H9 (cell line): ENCODE data around the gene PARL. TPM values are rescaled to one million over a fixed set of nuclear protein-coding genes. Genes with fewer than 3 reads are reported as not detected.

Experiments used
- DNase-seq: peaks from one replicate; pipeline ENCODE4 v3.0.0-alpha.2; 2017
- H2AFZ ChIP-seq: one replicate; pipeline ENCODE4 v1.6.1; 2013; ENCODE audit warnings: mild to moderate bottlenecking, low read length, control low read depth, moderate library complexity
- H2AK5ac ChIP-seq: 2 replicates; pipeline ENCODE4 v1.6.1; 2013; ENCODE audit warnings: low read length, control low read depth, mixed read lengths; ENCODE audit not compliant: insufficient read length
- H2BK120ac ChIP-seq: one replicate; pipeline ENCODE4 v1.6.1; 2013; ENCODE audit warnings: low read depth, mild to moderate bottlenecking, low read length, control low read depth, inconsistent platforms; ENCODE audit not compliant: poor library complexity, severe bottlenecking
- H2BK12ac ChIP-seq: 2 replicates; pipeline ENCODE4 v1.6.1; 2013; ENCODE audit warnings: low read length, control low read depth, mixed read lengths, low read depth; ENCODE audit not compliant: insufficient read length
- H2BK15ac ChIP-seq: 2 replicates; pipeline ENCODE4 v1.6.1; 2013; ENCODE audit warnings: low read depth, low read length, control low read depth
- H2BK20ac ChIP-seq: one replicate; pipeline ENCODE4 v1.6.1; 2013; ENCODE audit warnings: low read depth, mild to moderate bottlenecking, low read length, control low read depth, inconsistent platforms; ENCODE audit not compliant: poor library complexity, severe bottlenecking
- H2BK5ac ChIP-seq: 2 replicates; pipeline ENCODE4 v1.6.1; 2013; ENCODE audit warnings: low read length, control low read depth, mixed read lengths; ENCODE audit not compliant: insufficient read length
- H3K14ac ChIP-seq: 2 replicates; pipeline ENCODE4 v1.6.1; 2013; ENCODE audit warnings: low read length, control low read depth; ENCODE audit not compliant: insufficient read depth
- H3K18ac ChIP-seq: 2 replicates; pipeline ENCODE4 v1.6.1; 2013; ENCODE audit warnings: low read depth, mild to moderate bottlenecking, mixed read lengths, low read length, control low read depth; ENCODE audit not compliant: insufficient read length
- H3K23ac ChIP-seq: 2 replicates; pipeline ENCODE4 v1.6.1; 2013; ENCODE audit warnings: low read length, control low read depth, mixed read lengths, low read depth; ENCODE audit not compliant: insufficient read length
- H3K23me2 ChIP-seq: 2 replicates; pipeline ENCODE4 v1.6.1; 2013; ENCODE audit warnings: low read depth, mild to moderate bottlenecking, mixed read lengths, low read length, control low read depth; ENCODE audit not compliant: insufficient read length, poor library complexity, severe bottlenecking
- H3K27ac ChIP-seq: 2 replicates; pipeline ENCODE4 v1.5.1; 2013; ENCODE audit warnings: low read length, control low read depth, mixed read lengths, low read depth; ENCODE audit not compliant: insufficient read length
- H3K27me3 ChIP-seq: 2 replicates; pipeline ENCODE4 v1.6.1; 2013; ENCODE audit warnings: low read length, control low read depth, inconsistent platforms; ENCODE audit not compliant: insufficient read depth
- H3K4ac ChIP-seq: 2 replicates; pipeline ENCODE4 v1.6.1; 2013; ENCODE audit warnings: low read depth, mild to moderate bottlenecking, control low read depth, inconsistent platforms, low read length, moderate library complexity
- H3K4me1 ChIP-seq: 2 replicates; pipeline ENCODE4 v1.6.1; 2013; ENCODE audit warnings: low read length, control low read depth, inconsistent platforms; ENCODE audit not compliant: insufficient read depth
- H3K4me2 ChIP-seq: 2 replicates; pipeline ENCODE4 v1.6.1; 2013; ENCODE audit warnings: low read length, control low read depth, mixed read lengths; ENCODE audit not compliant: insufficient read length, insufficient read depth
- H3K56ac ChIP-seq: 2 replicates; pipeline ENCODE4 v1.6.1; 2013; ENCODE audit warnings: low read depth, mild to moderate bottlenecking, mixed read lengths, low read length, control low read depth; ENCODE audit not compliant: insufficient read length
- H3K79me1 ChIP-seq: 2 replicates; pipeline ENCODE4 v1.6.1; 2013; ENCODE audit warnings: low read depth, mild to moderate bottlenecking, moderate library complexity, low read length, control low read depth, inconsistent platforms; ENCODE audit not compliant: insufficient read depth, poor library complexity, severe bottlenecking
- H3K79me2 ChIP-seq: 2 replicates; pipeline ENCODE4 v1.6.1; 2013; ENCODE audit warnings: low read length, control low read depth, inconsistent platforms; ENCODE audit not compliant: insufficient read depth
- H3K9ac ChIP-seq: 2 replicates; pipeline ENCODE4 v1.6.1; 2013; ENCODE audit warnings: low read length, control low read depth, mixed read lengths; ENCODE audit not compliant: insufficient read length; ENCODE audit errors: extremely low read depth
- H3K9me3 ChIP-seq: one replicate; pipeline ENCODE4 v1.6.1; 2013; ENCODE audit warnings: low read depth, low read length, inconsistent platforms; ENCODE audit not compliant: control insufficient read depth
- H3T11ph ChIP-seq: one replicate; pipeline ENCODE4 v1.6.1; 2013; ENCODE audit warnings: mild to moderate bottlenecking, low read length, control low read depth, inconsistent platforms
- H4K20me1 ChIP-seq: one replicate; pipeline ENCODE4 v1.6.1; 2013; ENCODE audit not compliant: control insufficient read depth, insufficient read length, insufficient read depth
- H4K5ac ChIP-seq: 2 replicates; pipeline ENCODE4 v1.6.1; 2013; ENCODE audit warnings: low read depth, mild to moderate bottlenecking, mixed read lengths, low read length, control low read depth; ENCODE audit not compliant: insufficient read length
- H4K8ac ChIP-seq: replicated peaks from 2 replicates; pipeline ENCODE4 v1.6.1; 2013; ENCODE audit warnings: low read length, control low read depth, mixed read lengths, low read depth; ENCODE audit not compliant: insufficient read length
- H4K91ac ChIP-seq: 2 replicates; pipeline ENCODE4 v1.6.1; 2013; ENCODE audit warnings: low read depth, mild to moderate bottlenecking, moderate library complexity, mixed read lengths, low read length, control low read depth; ENCODE audit not compliant: insufficient read length
- H3K27ac Mint-ChIP-seq, 3 experiments: 2 replicates in 2 of 3; 3 replicates in 1 of 3; pipeline ENCODE4 v1.8.0; 2020 to 2021; ENCODE audit warnings: mixed read lengths in 3 of 3, mild to moderate bottlenecking in 1 of 3, moderate library complexity in 1 of 3
- H3K27me3 Mint-ChIP-seq: 2 replicates; pipeline ENCODE4 v1.8.0; 2021; ENCODE audit warnings: low read depth, mild to moderate bottlenecking, moderate library complexity, mixed read lengths
- H3K36me3 Mint-ChIP-seq, 3 experiments: 2 replicates in 2 of 3; 3 replicates in 1 of 3; pipeline ENCODE4 v1.8.0; 2020 to 2021; ENCODE audit warnings: low read depth in 3 of 3, mixed read lengths in 3 of 3; ENCODE audit not compliant: insufficient read depth in 1 of 3
- H3K4me1 Mint-ChIP-seq, 2 experiments: 2 replicates each; pipeline ENCODE4 v1.8.0; 2020; ENCODE audit warnings: mixed read lengths in 2 of 2
- H3K4me3 Mint-ChIP-seq, 2 experiments: 2 replicates in 1 of 2; 3 replicates in 1 of 2; pipeline ENCODE4 v1.8.0; 2020 to 2021; ENCODE audit warnings: mild to moderate bottlenecking in 2 of 2, mixed read lengths in 2 of 2, moderate library complexity in 1 of 2
- H3K9me3 Mint-ChIP-seq, 2 experiments: 2 replicates in 1 of 2; 3 replicates in 1 of 2; pipeline ENCODE4 v1.8.0; 2020; ENCODE audit warnings: mild to moderate bottlenecking in 2 of 2, mixed read lengths in 2 of 2, moderate library complexity in 1 of 2
- WGBS: extraction: QIAGEN DNeasy Blood & Tissue Kit; methylation state at CpG from one replicate; pipeline ENCODE4 v1.1.7; 2013; ENCODE audit warnings: missing lambda C conversion rate, low lambda C conversion rate, mixed read lengths; ENCODE audit not compliant: insufficient read length; ENCODE audit errors: extremely low coverage; 5-methylcytosine and 5-hydroxymethylcytosine counted together
- total RNA-seq: library from RNA; stranded (reverse); gene quantifications from 2 replicates; pipeline ENCODE4 v1.2.1, GENCODE V29; 2021
- TF ChIP-seq, protein P1 (sequence below): fragments of 200-600 bp; sonication (generic); conservative IDR thresholded peaks from 3 replicates; pipeline ENCODE4 v1.8.0; 2021; ENCODE audit warnings: antibody characterized with exemption, mild to moderate bottlenecking

Gene PARL
- total RNA-seq, 1 experiment from 2014 or later, result 94.5 TPM

DNA sequence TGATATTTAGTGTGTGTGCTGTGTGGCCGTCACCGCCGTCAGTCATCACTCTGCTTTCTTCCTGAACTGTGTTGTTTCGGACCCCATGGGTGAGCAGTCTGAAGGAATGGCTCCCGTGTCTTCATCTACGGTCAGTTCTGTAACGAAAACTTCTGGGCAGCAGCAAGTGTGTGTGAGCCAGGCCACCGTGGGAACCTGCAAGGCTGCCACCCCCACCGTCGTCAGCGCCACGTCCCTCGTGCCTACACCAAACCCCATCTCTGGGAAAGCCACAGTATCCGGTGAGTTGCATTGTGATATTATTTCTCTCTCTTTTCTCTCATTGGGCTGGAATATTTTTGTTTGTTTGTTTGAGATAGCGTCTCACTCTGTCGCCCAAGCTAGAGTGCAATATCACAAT lies 94.0 kb downstream of the PARL start:
- H4K8ac ChIP-seq, result no peak overlapping the region
- Mint-ChIP-seq H3K36me3 (peaks cover 35 to 82% (median 80%) of the 10 kb centered on the region in 3 experiments), H3K9me3 (no peaks in the 10 kb centered on the region), H3K27ac (peak overlapping the region in 1 of 3 experiments; percentile 16; a peak in 1 of 7 replicates), H3K4me1 (no peaks in the 10 kb centered on the region), H3K27me3 (no peaks in the 10 kb centered on the region), H3K4me3 (no peak overlapping the region)
- no peaks in the 10 kb centered on the region for H3K9me3 ChIP-seq
- H3K18ac ChIP-seq, result no peak overlapping the region
- no peaks in the 10 kb centered on the region for H3K79me2 ChIP-seq
- no peaks in the 10 kb centered on the region for H3K27me3 ChIP-seq
- no peak overlapping the region for H3K27ac ChIP-seq
- no CpG with 5 or more reads among the region's 16 CpGs for WGBS
- H3K23me2 ChIP-seq, result no peaks in the 10 kb centered on the region
- H3T11ph ChIP-seq, result no peak overlapping the region
- no peak overlapping the region for H2AK5ac ChIP-seq
- H2BK5ac ChIP-seq, result no peak overlapping the region
- no peak for DNase-seq
- no peak overlapping the region for H3K23ac ChIP-seq
- no peak overlapping the region for H2BK15ac ChIP-seq
- H3K56ac ChIP-seq, result no peak overlapping the region
- H3K14ac ChIP-seq, result no peak overlapping the region; the same call in 1 of the 2 replicates
- H3K4me1 ChIP-seq, result no peaks in the 10 kb centered on the region
- H4K5ac ChIP-seq, result no peak overlapping the region
- H4K91ac ChIP-seq, result no peak overlapping the region
- H3K79me1 ChIP-seq, result no peaks in the 10 kb centered on the region
- no peak overlapping the region for H3K9ac ChIP-seq
- no peak overlapping the region for H3K4me2 ChIP-seq
- no peak overlapping the region for H2BK12ac ChIP-seq
- no peak overlapping the region for H2BK120ac ChIP-seq
- H2AFZ ChIP-seq, result no peak overlapping the region
- H4K20me1 ChIP-seq, result no peaks in the 10 kb centered on the region
- H3K4ac ChIP-seq, result no peak overlapping the region
- TF ChIP-seq, protein P1, sequence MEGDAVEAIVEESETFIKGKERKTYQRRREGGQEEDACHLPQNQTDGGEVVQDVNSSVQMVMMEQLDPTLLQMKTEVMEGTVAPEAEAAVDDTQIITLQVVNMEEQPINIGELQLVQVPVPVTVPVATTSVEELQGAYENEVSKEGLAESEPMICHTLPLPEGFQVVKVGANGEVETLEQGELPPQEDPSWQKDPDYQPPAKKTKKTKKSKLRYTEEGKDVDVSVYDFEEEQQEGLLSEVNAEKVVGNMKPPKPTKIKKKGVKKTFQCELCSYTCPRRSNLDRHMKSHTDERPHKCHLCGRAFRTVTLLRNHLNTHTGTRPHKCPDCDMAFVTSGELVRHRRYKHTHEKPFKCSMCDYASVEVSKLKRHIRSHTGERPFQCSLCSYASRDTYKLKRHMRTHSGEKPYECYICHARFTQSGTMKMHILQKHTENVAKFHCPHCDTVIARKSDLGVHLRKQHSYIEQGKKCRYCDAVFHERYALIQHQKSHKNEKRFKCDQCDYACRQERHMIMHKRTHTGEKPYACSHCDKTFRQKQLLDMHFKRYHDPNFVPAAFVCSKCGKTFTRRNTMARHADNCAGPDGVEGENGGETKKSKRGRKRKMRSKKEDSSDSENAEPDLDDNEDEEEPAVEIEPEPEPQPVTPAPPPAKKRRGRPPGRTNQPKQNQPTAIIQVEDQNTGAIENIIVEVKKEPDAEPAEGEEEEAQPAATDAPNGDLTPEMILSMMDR, result no peak
- H2BK20ac ChIP-seq, result no peak overlapping the region
